Activated T-helper 9 cell treated with anti-CD3 and anti-CD28 coated beads, Interleukin-2, amount 50 U/mL, for 16 hours (primary cell): Measurements from ENCODE around the gene NINJ1.

Experiments
- DNase-seq: peaks from one replicate; pipeline ENCODE4 v3.0.0-alpha.2; 2020; ENCODE audit warnings: low read depth

NINJ1 gene

DNA sequence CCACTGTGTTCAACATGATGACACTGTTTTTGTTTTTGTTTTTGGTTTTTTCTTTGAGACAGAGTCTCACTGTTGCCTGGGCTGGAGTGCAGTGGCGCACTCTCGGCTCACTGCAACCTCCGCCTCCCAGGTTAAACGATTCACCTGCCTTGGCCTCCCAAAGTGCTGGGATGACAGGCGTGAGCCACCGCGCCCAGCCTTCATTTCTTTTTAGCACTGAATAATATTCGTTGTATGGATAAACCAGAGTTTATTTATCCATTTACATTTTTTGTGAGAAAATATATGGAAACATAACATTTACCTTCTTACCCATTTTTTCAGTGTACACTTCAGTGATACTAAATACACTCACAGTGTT is 33.8 kb downstream of the NINJ1 start:
- DNase-seq: no peak

DNA sequence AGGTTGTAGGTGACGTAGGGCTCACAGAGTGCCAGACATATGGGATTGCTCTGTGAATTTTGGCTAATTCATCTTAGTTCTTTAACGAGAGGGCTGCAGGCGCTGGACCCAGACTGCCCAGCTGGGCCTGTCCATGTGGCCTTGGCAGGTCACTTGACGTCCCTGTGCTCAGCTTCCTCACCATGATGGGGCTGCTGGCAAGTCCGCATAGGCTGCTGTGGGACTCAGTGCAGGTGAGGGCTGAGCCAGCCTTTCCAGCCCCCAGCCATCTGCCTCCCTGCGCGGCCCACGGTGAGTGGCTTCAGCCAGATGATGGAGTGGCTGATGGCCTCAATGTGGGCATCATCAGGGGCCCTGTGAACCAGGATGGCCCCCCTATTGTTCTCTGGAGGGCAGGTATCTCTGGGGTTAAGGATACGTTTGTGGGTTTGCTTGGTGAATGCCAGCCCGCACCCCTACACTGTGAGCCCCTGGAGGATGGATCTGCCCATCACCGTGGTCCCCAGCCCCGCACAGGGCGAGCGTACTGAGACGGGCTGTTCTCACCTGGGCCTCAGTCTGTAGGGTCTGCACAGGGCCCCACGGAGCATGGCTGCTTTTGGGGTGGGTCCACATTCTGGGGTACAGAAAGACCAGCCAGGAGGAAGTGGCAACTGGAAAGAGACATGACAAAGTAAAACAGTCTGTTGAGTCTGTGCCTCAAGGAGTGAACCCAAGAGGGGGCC is 34.3 kb downstream of the NINJ1 start:
- no peak for DNase-seq

DNA sequence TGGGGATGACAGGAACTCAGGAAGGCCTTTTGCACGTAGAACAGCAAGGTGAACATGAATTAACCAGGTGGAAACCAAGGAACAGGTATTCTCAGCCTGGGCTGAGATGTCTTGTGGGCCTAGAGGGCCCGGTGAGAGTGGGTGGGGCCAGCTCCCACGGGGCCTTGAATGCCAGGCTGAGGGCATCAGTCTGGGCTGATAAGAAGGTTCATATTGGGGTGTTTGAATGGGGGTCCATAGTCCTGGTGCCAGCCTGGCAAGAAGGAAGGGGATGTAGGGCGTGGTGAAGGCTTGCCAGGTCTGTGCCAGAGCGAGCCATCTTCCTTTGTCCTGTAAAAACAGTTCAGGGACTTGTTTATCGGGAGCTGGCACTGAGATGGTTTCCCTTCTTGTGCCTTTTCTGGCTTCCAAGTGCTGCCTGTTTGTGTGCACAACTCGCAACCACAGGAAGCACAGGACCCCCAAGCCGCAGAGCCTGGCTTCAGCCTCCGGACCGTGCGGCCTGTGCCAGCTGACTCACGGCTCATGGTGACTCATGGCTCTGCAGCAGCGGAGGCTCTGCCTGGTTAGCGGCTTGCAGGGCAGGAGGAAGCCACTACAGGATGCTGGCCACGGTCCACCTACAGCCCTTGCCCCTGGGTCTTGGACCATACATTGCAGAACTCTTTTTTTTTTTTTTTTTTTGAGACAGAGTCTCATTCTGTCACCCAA is 35.7 kb downstream of the NINJ1 start:
- DNase-seq: peak; percentile 62

DNA sequence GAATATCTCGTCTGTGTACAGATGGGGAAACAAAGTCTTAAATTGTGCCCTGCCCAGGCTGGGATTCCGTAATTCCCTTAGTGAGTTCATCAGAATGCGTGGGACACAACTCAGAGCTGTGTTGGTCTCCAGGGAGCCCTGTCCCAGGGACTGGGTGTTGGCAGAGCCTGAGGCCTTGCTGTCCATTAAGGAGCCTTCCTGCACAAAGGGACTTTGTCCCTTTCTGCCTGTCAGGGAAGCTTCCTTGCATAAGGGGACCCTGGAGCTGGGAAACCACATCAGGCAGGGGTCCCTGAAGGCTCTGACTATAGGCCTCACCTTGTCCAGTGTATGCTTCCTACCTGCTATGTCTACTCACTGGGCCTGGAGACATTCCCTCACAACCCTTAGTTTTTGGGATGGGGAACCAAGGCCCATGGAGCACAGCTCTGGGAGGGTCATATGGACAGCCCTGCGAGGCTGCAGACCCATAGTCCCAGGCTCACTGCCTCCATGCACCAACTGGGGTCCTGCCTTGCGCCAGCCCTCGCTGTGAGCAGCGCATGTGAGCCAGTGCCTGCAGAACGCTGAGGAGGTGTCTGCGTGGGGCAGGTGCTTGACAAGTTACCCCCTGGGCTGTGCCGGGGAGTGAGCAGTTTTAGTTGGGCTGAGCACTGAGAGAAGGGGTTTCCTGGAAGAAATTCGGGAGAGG is 36.4 kb downstream of the NINJ1 start:
- no peak for DNase-seq

DNA sequence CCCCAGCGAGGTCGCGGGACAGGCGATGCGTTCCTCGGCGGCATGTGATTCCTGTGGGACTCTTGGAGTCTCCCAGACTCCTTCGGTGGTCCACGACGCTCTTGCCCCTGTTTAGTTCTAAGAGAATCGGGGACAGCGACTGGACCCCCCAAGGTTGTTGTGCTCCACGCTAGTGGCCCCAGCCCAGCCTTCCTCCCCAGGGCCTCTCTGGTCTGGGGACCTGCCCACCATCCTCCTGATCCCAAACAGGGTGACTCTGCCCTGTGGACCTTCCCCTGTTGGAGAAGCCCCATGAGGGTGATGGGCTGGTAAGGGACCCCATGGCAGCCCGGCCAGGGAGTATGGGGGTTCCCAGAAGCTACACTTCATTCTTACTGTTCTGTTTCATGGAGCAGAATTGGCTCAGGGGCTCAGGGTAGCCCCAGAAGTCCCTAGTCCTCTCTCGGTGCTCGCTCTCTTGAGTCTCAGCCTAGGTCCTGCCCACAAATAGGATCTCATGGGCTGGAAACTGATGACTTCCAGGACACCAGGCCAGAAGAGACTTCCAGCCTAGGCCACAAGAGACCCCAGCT is 37.2 kb downstream of the NINJ1 start:
- no peak for DNase-seq

DNA sequence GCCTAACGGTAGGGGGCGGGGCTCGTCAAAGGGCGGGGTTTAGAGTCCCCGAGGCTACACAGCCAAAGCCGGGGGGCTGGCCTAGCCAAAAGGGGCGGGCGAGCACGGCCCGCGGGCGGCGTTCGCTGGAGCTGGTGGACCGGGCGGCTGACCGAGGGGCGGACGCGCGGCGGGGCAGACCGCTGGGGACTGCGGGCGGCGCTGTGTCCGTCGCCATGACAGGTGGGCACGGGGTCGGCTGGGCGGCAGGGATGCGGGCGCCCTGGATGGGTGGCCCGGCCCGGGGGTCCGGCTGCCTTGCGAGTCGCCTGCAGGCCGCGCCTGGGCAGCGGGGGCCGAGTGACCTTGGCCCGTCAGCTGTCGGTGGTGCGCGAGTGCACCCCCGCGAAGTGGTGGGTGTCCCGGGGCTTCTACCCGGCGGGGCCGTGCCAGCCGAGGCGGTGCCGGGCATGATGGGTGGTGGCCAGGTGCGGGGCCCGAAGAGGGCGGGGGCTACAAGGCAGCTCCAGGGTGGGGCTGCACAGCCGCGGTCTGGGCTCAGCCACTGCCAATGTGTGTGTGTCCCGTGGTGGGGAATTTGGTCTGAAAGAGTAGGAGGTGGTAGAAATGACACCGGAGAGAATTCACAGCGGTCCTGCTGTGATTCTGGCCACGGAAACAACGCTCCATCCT is 37.8 kb downstream of the NINJ1 start, which contains the start of gene CARD19:
CARD19 (plus strand) TSS at position 87 of the 672 bp plus-strand sequence; CDS start at position 216, 129 bp downstream.
- DNase-seq: peak; percentile 42

DNA sequence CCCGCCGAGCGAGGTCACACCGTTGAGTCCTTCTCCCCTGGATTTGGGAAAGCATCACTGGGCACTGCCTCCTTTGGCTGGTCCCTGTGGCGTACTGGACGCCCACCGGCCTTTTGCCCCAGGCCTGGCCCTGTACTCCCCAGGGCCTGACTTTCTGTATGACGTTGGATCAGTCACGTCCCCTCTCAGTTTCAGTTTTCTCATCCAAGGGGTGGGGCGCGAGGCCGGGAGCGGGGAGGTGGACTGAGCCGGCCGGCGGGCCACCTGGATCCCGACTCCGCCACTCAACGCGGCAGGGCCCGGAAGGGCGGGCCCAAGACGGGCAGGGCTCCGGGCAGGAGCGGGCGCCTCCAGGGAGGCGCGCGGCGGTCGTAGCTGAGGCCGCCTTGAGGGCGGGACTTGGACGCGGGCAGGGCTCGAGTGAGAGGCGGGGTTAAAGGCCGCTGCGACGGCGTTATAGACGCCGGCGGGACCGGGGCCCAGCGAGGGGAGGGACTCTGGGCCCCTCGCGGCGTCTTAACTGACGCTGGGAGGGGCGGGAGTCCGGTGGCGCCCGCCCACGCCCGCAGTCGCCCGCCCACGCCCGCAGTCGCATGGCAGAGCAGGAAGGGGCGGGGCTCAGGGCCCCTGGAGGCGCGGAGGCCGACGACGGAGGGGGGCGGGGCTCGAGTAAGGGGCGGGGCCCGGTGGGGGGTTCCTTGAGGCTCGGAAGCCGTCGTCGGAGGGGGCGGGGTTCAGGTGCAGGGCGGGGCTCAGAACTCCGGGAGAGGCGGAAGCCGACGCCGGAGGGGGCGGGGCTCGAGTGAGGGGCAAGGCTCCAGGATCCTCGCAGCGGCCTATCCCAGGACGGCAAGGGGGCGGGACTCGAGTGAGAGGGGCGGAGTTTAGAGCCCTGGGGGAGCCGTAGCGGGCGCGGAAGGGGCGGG is 38.6 kb downstream of the NINJ1 start:
- peak; percentile 100 for DNase-seq

DNA sequence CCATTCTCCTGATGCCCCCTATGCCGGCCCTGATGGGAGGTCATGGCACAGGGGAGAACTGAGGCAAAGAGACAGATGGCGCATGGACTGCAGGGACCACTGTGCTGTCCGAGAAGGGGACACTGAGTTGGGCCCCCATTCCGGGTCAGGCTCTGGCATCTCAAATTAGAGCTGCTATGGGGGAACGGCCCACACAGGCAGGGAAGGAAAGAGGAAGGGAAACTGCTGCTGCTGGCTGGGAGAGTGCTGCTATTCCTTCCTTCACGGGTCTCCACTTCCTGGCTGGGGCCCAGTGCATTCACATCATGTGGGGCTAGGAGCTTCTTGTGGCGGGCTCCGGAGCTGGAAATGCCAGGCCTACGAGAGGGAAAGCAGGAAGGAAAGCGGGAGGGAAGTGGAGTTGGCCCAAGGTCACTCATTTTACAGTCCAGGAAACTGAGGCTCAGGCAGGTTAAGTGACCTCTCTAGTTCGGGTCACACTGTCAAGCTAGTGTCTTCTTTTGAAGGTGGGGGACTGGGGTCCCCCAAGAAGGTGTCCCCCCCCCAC is 39.3 kb downstream of the NINJ1 start:
- DNase-seq: no peak

DNA sequence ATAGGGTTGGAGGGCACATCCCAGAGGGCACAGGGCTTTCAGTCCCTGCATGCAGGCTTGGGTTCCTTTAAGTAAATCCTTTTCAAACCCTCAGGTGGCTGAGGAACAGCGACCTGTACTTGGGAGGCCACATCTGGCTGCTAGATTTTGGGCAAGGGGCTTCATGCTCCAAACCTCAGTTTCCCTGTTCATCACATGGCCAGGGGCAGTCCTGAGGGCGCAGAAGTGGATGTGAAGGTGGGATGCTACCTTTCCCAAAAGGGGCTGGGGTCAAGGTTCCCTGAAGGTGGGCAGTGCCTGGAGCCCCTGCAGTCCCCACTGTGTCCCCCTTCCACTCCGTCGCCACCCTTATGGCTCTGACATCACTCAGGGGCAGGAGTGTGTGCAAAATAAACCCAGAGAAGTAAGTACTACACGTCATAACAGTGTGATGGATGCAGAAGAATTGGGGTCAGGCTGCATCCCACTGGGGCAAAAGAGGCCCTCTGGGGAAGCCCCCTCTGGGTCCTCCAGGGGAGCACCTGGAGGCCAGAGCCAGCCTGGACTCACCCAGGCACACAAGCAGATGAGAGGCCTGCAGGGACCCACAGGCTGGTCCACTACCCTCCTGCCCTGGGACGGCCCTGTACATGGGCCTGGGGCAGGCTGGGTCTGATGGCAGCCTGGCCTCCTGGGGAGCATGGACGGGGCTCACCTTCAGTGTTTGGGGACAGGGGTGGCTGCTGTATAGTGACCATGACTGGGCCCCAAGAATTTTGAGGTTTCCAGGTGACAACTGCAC is 40.0 kb downstream of the NINJ1 start:
- no peak for DNase-seq

DNA sequence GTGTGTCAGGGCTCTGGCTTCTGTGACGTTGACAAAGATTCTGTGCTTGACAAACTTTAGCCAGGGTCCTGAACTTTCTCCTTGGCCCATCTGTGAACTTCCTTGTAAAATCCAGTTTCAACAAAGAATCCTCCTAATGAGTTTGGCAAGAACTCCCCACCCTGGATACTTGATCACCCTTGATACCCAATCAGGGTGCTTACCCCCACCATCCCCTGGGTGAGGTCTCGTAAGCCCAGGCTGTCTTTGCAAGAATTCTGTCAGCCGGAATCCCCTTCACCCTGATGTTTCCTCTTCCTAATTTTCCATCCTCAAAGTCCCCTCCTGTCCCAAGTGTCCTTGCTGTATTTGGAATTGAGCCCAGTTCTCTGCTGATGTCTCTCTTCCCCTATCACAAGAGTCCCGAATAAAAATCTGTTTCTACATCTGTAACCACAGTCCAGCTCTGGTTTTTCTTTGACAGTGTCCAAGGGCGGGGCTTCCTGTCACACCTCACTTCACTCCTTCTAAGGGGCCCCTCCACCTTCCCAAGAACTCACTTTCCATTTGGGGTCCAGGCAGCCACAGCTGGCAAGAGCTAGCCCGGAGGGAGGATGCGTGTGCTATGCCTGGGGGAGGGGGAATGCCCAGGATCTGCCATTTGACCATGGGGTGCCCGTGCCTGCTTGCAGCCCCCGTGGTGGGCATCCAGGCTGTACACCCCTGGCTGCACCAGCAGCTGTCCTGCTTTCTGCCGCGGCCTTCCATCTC is 40.7 kb downstream of the NINJ1 start:
- DNase-seq: no peak

DNA sequence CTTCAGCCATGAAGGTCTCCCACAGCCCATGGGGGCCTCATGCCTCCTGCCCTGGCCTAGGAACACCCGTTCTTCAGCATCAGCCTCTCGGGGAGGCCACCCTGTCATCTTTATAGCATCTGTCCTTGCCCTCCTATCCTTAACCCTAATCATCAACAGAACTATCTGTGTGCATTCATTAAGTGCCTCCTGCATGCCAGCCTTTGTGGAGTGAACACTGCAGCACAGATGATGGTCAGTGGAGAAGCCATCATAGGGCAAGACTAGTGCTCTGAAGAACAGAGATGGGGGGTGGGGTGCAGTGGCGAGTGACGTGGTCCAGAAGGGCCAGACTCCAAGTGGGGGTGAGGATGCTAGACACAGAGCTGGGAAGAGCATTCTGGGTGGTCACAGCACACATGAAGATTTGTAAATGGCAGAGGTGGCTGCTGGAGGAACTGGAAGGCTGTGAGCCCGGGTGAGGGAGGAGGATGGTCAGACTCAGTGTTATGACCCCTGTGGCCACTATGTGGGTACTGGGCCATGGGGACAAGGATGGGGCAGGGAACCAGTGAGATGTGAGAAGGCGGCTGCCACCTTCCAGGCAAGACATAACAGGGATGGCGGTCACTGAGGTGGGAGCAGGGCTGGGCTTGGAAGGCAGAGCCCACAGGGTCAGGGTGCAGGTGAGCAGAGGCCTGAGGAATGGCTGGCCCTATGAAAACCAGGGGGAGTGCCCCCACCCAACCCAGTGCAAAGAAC is 41.6 kb downstream of the NINJ1 start:
- no peak for DNase-seq

DNA sequence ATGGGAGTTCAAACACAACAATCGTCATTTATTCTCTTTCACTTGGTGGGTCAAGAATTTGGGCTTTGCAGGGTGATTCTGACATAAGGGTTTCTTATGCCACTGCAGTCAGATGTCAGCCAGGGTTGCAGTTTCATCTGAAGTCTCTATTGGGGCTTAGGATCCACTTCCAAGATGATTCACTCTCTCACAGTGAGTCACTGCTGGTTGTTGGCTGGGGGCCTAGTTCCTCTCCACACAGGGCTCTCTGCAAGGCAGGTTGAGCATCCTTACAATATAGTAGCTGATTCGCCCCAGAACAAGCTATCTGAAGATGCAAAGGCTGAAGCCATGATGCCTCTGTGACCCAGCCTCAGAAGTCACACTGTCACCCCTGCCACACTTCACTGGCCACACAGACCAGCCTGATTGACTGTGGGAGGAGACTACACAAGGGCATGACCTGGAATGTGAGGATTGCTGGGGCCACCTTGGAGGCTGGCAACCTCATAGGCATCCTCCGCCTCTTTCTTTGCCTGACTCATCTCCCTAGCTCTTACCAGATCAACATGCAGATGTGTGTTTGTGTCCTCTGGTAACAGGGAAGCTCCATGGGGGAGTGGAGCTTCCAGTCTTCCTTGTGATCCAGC is 42.5 kb downstream of the NINJ1 start:
- DNase-seq: peak; percentile 42

DNA sequence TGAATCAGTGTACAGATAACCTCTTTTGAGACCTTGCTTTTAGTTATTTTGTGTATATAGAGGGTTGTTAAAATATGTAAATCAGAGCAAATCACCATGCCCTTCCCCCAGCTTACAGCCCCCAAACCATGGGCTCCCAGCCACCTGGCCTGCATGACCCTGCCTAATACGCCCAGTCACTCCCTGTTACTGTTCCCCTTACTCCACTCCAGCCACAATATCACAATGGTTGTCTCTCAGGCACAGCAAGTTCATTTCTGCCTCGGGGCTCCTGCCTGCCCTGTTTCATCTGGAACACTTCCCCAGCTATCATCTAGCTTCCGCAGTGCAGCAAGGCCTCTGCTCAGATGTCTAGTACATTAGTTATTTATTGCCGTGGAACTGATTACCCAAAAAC is 43.0 kb downstream of the NINJ1 start:
- no peak for DNase-seq

DNA sequence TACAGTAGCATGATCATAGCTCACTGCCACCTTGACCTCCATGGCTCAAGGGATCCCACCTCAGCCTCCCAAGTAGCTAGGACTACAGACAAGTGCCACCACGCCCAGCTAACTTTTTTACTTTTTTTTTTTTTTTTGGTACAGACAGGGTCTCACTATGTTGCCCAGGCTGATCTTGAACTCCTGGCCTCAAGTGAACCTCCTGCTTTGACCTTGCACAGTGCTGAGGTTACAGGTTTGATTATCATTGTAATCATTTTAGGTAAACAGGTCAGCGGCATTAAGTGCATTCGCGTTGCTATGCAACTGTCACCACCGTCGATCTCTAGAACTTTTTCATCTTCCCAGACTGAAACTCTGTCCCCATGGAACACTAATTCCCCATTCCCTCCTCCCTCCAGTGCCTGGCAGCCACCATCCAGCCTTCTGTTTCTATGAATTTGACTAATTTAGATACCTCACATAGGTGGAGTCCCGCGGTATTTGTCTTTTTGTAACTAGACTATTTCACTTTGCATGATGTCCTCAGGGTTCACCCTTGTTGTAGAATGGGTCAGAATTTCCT is 43.9 kb downstream of the NINJ1 start:
- no peak for DNase-seq

DNA sequence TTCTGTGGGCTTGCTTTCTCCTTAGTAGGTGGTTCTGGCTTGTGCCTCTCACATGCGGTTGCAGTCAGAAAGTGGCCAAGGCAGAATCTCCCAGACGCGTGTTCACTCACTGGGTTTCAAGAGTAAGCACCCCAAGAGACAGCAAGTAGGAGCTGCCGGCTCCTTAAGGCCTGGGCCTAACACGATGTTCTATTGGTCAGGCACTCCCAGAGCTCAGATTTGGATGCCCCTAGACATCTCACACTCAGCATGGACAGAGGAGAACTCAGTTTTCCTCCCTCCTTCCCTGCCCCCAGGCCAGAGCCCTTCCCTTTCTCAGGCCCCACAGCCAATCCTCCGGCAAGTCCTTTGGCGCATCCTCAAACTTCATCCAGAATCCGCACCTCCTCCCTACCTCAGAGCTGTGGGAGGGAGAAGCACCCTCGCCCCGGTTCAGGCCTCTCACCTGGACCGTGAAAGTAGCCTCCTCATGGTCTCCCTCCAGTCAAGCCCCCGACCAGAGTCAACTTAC is 44.5 kb downstream of the NINJ1 start:
- no peak for DNase-seq

DNA sequence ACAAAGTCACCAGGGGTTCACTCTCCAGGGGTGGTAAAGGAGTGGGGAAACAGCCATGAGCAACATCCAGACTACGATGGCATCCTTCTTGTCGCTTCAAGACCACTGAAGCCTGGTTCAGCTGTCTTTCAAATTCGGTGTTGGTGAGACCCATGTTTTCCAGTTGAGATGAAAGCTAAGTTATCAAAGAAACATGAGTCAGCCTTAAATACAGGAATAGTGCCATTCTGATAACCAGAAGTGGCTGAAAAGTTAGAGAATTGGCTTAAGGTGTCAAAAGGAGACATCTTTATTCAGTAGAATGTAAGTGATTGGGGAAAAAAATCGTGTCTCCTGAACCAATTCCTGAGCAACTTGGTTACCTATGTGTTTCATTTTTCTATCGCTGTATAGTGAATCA is 45.0 kb downstream of the NINJ1 start:
- DNase-seq: no peak

DNA sequence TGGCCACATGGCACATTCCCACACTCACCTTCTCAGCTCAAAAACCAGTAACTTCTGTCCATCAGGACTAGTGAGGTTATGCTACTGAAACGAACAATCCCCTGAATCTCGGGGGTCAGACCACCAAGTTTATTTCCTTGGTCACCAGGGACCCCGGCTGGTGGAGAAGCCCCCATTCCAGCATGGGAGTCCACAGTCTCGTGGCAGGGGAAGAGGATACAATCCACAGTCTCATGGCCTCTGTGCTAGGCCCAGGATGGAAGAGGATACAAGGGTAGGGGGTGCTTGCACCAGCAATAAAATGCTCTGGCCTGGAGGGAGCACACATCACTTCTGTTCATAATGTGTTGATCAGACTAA is 45.4 kb downstream of the NINJ1 start:
- DNase-seq: no peak
